Astrocyte of the spinal cord (primary cell): ENCODE measurements around the gene LDLRAD4.

Experiments used
- DNase-seq: peaks from one replicate; pipeline ENCODE4 v3.0.0; 2011; ENCODE audit warnings: low read depth, low spot score
- H3K4me3 ChIP-seq: 2 replicates; pipeline ENCODE4 v1.5.1; 2011; ENCODE audit warnings: low read depth, mild to moderate bottlenecking, low read length, moderate library complexity
- in situ Hi-C: cut with HindIII; loops from 2 replicates; pipeline ENCODE4 v1.10.0; 2017; ENCODE audit warnings: low sequenced_read_pairs
- TF ChIP-seq, protein P1 (sequence below): IDR thresholded peaks from 2 replicates; pipeline ENCODE4 v1.5.1; 2012; ENCODE audit warnings: low read depth, mild to moderate bottlenecking, low read length, inconsistent platforms

The LDLRAD4 gene

GRCh38 chr18:13608791-13609532 lies 390.4 kb downstream of the LDLRAD4 start:
- TF ChIP-seq, protein P1, sequence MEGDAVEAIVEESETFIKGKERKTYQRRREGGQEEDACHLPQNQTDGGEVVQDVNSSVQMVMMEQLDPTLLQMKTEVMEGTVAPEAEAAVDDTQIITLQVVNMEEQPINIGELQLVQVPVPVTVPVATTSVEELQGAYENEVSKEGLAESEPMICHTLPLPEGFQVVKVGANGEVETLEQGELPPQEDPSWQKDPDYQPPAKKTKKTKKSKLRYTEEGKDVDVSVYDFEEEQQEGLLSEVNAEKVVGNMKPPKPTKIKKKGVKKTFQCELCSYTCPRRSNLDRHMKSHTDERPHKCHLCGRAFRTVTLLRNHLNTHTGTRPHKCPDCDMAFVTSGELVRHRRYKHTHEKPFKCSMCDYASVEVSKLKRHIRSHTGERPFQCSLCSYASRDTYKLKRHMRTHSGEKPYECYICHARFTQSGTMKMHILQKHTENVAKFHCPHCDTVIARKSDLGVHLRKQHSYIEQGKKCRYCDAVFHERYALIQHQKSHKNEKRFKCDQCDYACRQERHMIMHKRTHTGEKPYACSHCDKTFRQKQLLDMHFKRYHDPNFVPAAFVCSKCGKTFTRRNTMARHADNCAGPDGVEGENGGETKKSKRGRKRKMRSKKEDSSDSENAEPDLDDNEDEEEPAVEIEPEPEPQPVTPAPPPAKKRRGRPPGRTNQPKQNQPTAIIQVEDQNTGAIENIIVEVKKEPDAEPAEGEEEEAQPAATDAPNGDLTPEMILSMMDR, result no peak
- DNase-seq, result no peak
- in situ Hi-C loops, result no loop called here
- H3K4me3 ChIP-seq, result no peak overlapping the region

GRCh38 chr18:13610555-13611141 lies 392.1 kb downstream of the LDLRAD4 start:
- DNase-seq, result no peak
- H3K4me3 ChIP-seq, result peak overlapping the region; percentile 23
- TF ChIP-seq, protein P1, result no peak

GRCh38 chr18:13611142-13611600 lies 392.6 kb downstream of the LDLRAD4 start:
- peak; percentile 61 for DNase-seq
- in situ Hi-C loops, result no loop called here
- TF ChIP-seq, protein P1, result no peak
- H3K4me3 ChIP-seq, result peak overlapping the region; percentile 23

More at GRCh38 chr18:13610555-13611141, 392.1 kb downstream of the LDLRAD4 start:
- in situ Hi-C loops, result no loop called here

DNA sequence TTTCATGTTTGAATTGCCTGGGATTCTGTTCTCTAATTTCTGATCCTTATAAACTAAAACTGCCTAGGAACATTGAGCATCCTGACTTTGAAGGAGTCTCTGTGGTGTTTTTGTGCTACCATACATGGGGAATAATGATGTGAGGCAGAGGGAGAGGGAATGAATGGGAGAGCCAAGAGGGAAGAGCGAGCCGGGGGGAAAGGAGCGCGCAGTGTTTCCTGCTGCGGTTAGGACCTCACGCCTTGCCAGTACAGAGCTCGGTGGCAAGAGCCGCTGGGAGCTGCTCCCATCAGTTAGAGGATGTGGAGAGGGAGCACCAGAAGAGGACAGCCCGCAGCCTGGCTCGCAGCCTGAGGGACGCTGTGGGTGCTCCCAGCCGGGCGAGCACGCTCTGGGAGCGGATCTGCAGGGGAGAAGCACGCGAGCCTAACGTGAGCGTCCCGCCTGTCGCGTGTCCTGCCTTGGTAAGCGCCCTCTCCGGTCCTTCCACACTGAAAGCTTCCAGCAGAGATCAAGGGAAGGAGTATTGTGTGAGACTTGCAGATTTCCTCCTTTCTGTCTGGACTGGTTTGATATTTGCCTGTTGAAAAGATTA lies 393.1 kb downstream of the LDLRAD4 start:
- in situ Hi-C loops, result no loop called here
- TF ChIP-seq, protein P1, result no peak
- DNase-seq, result peak; percentile 45
- peak overlapping the region; percentile 23 for H3K4me3 ChIP-seq

DNA sequence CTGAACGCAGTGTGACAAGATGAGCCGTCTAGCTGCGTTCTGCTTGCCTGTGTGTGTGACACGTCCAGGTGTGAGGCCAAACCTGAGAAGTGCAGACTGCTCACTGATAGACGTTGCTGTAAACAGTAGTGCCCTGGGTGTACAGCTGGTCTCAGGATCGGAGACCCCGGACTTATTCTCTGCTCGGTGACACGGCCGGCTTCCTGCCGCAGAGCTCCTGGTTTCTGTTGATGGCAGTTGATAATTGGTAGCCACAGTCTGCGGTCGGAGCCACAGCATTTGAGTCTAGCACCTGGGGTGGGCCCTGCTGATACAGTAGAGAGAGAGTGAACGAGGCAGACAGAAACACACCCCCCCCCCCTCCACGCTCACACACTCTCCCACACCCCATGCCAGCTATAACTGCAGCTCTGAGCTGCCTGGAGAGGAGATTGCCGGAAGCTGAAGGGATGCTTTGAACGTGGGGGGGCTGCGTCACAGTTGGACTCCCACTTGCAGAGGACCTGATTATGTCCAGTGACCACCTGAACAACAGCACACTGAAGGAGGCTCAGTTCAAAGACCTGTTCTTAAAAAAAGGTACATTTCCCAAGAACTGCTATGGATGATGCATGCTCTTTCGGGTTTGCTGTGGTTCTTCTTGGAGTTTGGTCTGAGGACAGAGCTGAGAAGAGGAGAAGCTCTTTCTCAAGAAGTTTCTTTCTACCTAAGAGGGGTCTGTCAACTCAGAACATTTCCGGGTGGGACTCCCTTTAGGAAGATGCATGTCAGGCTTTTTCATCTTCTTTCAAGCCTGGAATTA lies 393.8 kb downstream of the LDLRAD4 start:
- TF ChIP-seq, protein P1, result no peak
- no peak overlapping the region for H3K4me3 ChIP-seq
- in situ Hi-C loops, result no loop called here
- no peak for DNase-seq

GRCh38 chr18:13613099-13613498 lies 394.5 kb downstream of the LDLRAD4 start:
- TF ChIP-seq, protein P1, result no peak
- H3K4me3 ChIP-seq, result no peak overlapping the region
- in situ Hi-C loops, result no loop called here
- no peak for DNase-seq
